Left lung (tissue), 10 donors: ENCODE results near the gene ARHGEF4. TPM values are rescaled to one million over a fixed set of nuclear protein-coding genes. Genes with fewer than 3 reads are reported as not detected.

Source experiments
- ATAC-seq: fragments of 200-7000 bp; cut with Tn5 transposase; one replicate; pipeline ENCODE4 v1.9.1; 2020; ENCODE audit warnings: moderate library complexity
- DNase-seq, 4 donors: peaks; one replicate each; pipeline ENCODE4 v3.0.0-alpha.2; 2013 to 2020
- H3K27ac ChIP-seq, 2 donors: fragments of 200-600 bp; sonication (generic) in 1 of 2; one replicate each; pipeline versions ENCODE4 v1.5.0 to v1.8.0; 2020 to 2021
- H3K27me3 ChIP-seq, 2 donors: fragments of 200-600 bp; sonication (generic) in 1 of 2; one replicate each; pipeline versions ENCODE4 v1.5.0 to v1.8.0; 2020 to 2021
- H3K36me3 ChIP-seq, 2 donors: fragments of 200-600 bp; sonication (generic) in 1 of 2; one replicate each; pipeline versions ENCODE4 v1.5.0 to v1.8.0; 2020 to 2021
- H3K4me1 ChIP-seq, 2 donors: fragments of 200-600 bp; one replicate each; pipeline ENCODE4 v1.8.0; 2021
- H3K4me3 ChIP-seq, 2 donors: fragments of 200-600 bp; sonication (generic) in 1 of 2; one replicate each; pipeline versions ENCODE4 v1.5.0 to v1.8.0; 2020 to 2021; ENCODE audit warnings: mild to moderate bottlenecking in 1 of 2
- H3K9me3 ChIP-seq, 2 donors: fragments of 200-600 bp; sonication (generic) in 1 of 2; one replicate each; pipeline versions ENCODE4 v1.5.0 to v1.8.0; 2020 to 2021
- intact Hi-C, 2 donors: fragments of 100-400 bp; cut with DNase I; formaldehyde crosslinking; loops; one replicate each; pipeline versions ENCODE4 v1.11.2 to v1.14.2; 2022
- polyA plus RNA-seq, 6 donors: library from polyadenylated mRNA; unstranded; fragments of 120-200 nt; gene quantifications; one replicate each; pipeline ENCODE4 v1.2.1, GENCODE V29; 2013; ENCODE audit not compliant: insufficient read length in 6 of 6
- total RNA-seq, 2 donors: library from RNA; stranded (reverse); fragmentation: NEBNext Ultra II Directional; extraction: Animal tissue kit (Norgen Biotek cat#: 25700); gene quantifications; one replicate each; pipeline ENCODE4 v1.2.1, GENCODE V29; 2021
- TF ChIP-seq, protein P1 (sequence below), 2 donors: fragments of 200-600 bp; sonication (generic) in 1 of 2; IDR thresholded peaks; one replicate each; pipeline versions ENCODE4 v1.5.0 to v1.8.0; 2021; ENCODE audit warnings: antibody characterized with exemption in 2 of 2
- donor health status: DM: no; HTN: yes; CAD: no.
- donor health status: DM: no; HTN: no; CAD: no.

The ARHGEF4 gene
- total and polyA plus RNA-seq, 8 donors = 1.7 to 4.3 (median 2.8) TPM

DNA sequence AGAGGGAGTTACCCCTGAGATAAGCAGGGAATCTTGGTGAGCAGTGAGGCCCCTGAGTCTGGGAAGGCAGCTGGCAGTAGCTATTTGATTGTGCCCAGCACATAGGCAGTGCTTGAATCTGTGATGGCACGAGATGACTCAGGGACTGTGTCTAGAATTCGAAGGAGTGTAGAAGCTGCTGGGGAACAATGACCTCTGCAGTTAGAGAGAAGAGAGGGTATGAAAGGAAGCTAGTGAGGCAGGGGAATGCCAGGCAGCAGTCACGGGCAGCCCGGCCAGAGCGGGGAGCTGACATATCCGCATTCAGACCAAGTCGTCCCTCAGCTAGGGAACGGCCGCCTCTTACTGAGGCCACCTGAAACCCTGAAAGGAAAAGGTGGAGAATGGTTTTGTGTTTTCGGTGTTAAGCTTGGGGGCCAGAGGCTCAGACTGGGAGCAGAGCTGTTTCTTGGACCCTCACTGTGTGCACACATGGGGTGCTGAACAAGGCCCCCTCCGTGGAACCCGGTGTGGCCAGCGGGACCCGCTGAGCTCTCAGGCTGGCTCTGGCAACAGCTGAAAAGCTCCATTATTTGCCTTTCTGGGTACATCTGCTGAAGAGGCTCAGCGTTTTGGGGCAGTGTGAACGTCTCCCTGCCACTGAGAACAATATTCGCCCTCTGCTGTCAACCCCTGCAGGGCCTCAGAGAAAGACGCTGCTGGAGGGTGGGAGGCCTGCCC lies 32.9 kb downstream of the ARHGEF4 start:
- Histone ChIP-seq H3K27me3 (peaks cover 0 to 13% of the 10 kb centered on the region in 2 donors), H3K4me1 (no peaks in the 10 kb centered on the region), H3K27ac (no peak overlapping the region), H3K9me3 (no peaks in the 10 kb centered on the region), H3K4me3 (no peak overlapping the region), H3K36me3 (no peaks in the 10 kb centered on the region)
- no peak for ATAC-seq
- TF ChIP-seq, protein P1, sequence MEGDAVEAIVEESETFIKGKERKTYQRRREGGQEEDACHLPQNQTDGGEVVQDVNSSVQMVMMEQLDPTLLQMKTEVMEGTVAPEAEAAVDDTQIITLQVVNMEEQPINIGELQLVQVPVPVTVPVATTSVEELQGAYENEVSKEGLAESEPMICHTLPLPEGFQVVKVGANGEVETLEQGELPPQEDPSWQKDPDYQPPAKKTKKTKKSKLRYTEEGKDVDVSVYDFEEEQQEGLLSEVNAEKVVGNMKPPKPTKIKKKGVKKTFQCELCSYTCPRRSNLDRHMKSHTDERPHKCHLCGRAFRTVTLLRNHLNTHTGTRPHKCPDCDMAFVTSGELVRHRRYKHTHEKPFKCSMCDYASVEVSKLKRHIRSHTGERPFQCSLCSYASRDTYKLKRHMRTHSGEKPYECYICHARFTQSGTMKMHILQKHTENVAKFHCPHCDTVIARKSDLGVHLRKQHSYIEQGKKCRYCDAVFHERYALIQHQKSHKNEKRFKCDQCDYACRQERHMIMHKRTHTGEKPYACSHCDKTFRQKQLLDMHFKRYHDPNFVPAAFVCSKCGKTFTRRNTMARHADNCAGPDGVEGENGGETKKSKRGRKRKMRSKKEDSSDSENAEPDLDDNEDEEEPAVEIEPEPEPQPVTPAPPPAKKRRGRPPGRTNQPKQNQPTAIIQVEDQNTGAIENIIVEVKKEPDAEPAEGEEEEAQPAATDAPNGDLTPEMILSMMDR (IDR thresholded peaks at IDR 0.05) = no peak
- intact Hi-C loops = loop anchor here in 1 of 2 donors (5.0 kb wide), 1 partner anchor 72 kb away; no protein-coding TSS in a partner anchor
- DNase-seq = no peak

DNA sequence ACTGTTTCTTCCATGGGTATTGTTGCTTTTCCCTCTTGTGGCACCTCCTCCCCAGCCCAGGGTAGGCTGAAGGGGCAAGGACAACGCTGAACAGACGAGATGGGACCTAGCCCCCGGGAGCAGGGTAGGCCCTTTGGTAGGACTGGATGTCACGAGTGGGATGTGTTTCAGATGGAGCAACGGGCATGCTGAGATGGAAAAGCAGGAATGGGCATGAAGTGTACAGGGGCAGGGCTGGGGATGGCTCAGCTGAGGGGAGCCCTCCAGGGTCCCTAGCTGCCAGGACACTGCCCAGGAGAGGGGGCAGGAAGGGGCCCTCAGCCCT lies 33.4 kb downstream of the ARHGEF4 start:
- Histone ChIP-seq H3K27ac (no peak overlapping the region), H3K27me3 (peaks cover 0 to 13% of the 10 kb centered on the region in 2 donors), H3K9me3 (no peaks in the 10 kb centered on the region), H3K4me1 (no peaks in the 10 kb centered on the region), H3K4me3 (no peak overlapping the region), H3K36me3 (no peaks in the 10 kb centered on the region)
- no peak for DNase-seq
- ATAC-seq = no peak
- intact Hi-C loops = loop anchor here in 1 of 2 donors (5.0 kb wide), 1 partner anchor 73 kb away; no protein-coding TSS in a partner anchor
- TF ChIP-seq, protein P1 (IDR thresholded peaks at IDR 0.05) = no peak

DNA sequence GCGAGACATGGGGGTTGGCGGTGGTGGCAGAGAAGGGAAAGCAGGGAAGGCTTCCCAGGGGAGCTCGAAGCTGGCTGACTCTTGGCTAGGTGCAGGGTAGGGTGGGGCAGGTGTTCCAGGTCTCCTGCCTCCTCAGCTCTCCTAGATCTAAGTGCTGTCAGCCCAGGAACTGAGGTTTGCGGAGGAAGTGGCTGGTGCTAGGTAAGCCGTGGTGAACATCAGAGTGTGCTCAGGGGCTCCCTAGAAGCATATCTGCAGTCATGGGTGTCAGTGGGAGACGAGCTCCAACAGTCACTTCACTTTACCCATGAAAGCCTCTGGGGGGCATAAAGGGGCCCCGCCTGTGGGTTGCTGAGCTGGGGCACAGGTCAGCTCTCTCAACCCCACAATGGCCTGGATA lies 34.1 kb downstream of the ARHGEF4 start:
- ATAC-seq (no peak), DNase-seq (no peak)
- Histone ChIP-seq H3K4me3 (no peak overlapping the region), H3K4me1 (no peaks in the 10 kb centered on the region), H3K9me3 (no peaks in the 10 kb centered on the region), H3K36me3 (no peaks in the 10 kb centered on the region), H3K27ac (no peak overlapping the region), H3K27me3 (peaks cover 0 to 15% of the 10 kb centered on the region in 2 donors)
- TF ChIP-seq, protein P1 (IDR thresholded peaks at IDR 0.05) = no peak
- intact Hi-C loops = loop anchor here in 1 of 2 donors (5.0 kb wide), 1 partner anchor 73 kb away; no protein-coding TSS in a partner anchor

DNA sequence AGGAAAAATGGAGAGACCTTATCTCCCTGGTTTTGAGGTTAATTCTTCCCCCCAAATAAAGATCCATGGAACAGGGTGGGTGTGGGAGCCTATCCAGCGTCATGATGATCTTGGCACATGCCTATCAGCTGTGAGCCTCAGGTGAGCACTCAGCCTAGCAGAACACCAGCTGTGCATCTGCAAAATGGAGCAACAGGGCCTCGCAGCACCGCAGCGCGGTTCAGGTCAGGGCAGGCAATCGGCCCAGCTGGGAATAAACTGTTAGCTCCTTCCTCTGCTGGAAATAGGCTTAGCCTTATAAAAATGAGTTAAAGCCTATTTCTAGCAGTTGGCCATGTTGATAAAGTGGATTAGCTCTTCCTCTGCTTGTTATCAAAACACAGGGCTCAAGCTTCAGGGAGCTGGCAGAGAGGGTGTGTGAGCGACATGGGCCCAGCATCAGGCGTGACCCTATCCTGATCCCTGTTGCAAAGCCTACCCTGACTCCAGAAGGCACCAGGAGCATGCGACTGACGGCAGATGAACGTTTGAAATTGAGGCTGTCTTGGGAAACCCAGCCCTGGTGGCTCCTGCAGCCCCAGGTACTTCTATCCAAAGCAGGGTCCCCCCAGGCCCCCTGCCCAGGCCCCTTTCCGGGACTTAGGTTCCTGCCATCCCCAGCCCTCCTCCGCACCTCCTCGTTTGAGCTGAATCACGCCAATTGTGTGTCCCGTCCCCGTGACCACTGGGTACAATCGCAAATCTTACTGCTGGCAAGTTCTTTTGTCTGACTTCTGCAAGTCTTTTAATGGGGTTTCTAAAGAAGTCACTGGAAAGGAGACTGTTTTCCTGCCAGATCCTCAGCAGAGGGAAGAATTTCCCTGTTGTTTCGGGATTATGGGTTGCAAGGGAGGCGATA lies 35.4 kb downstream of the ARHGEF4 start:
- Histone ChIP-seq H3K4me3 (no peak overlapping the region), H3K9me3 (no peaks in the 10 kb centered on the region), H3K27me3 (peaks cover 0 to 19% of the 10 kb centered on the region in 2 donors), H3K36me3 (no peaks in the 10 kb centered on the region), H3K27ac (no peak overlapping the region), H3K4me1 (no peaks in the 10 kb centered on the region)
- ATAC-seq = no peak
- intact Hi-C loops = loop anchor here in 1 of 2 donors (5.0 kb wide), 1 partner anchor 75 kb away; no protein-coding TSS in a partner anchor
- DNase-seq = no peak
- TF ChIP-seq, protein P1 (IDR thresholded peaks at IDR 0.05) = no peak

DNA sequence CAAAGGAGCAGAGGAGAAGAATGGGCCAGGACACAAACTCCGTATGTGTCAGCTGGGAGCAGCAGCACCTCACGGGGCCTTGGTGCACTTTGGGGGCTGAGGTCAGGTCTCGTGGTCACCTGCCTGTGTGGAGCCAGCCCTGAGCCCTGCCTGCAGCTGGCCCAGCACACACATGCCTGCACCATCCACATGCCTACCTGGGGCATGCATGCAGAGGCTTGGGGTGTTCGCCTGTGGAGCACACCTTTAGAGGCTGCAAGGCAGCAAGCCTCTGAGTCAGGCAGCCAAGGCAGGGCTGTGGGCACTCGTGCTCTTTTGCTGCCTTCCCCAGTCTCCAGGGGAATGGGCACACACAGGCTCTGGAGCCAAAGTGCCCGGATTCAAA lies 36.0 kb downstream of the ARHGEF4 start:
- H3K27me3 ChIP-seq = peaks cover 0 to 19% of the 10 kb centered on the region in 2 donors
- DNase-seq (no peak), ATAC-seq (no peak)
- intact Hi-C loops = loop anchor here in 1 of 2 donors (5.0 kb wide), 1 partner anchor 75 kb away; no protein-coding TSS in a partner anchor
- H3K27ac ChIP-seq = no peak overlapping the region
- no peaks in the 10 kb centered on the region for H3K9me3 ChIP-seq
- H3K36me3 ChIP-seq = no peaks in the 10 kb centered on the region
- TF ChIP-seq, protein P1 (IDR thresholded peaks at IDR 0.05) = no peak
- H3K4me3 ChIP-seq = no peak overlapping the region
- H3K4me1 ChIP-seq = no peaks in the 10 kb centered on the region
